CD8-positive, alpha-beta memory T cell (primary cell): ENCODE results near the gene TM4SF18. TPM values are rescaled to one million over a fixed set of nuclear protein-coding genes. Genes with fewer than 3 reads are reported as not detected.
A peak's percentile ranks its signal among the peaks of the same experiment; 100 is the strongest.
"Not testable (repeated sequence)": the region's sequence is repeated elsewhere in the genome, so short reads cannot be mapped to it uniquely, and the experiment has no call there.

ENCODE experiments used
- CTCF ChIA-PET: fragments of 350-600 bp; sonication (Branson Sonifier 250); formaldehyde crosslinking; loops from one replicate; lab custom pipeline; 2021; ENCODE audit warnings: antibody characterized with exemption; lab: Charles Lee
- POLR2A ChIA-PET: fragments of 350-600 bp; sonication (Branson Sonifier 250); formaldehyde crosslinking; loops from one replicate; lab custom pipeline; 2021; ENCODE audit warnings: antibody characterized with exemption; lab: Charles Lee
- DNase-seq, 5 donors: peaks; one replicate each; pipeline versions ENCODE4 v3.0.0 to v3.0.0-alpha.2; 2020 to 2022; ENCODE audit warnings: mixed read lengths in 1 of 5
- H3K27ac ChIP-seq: one replicate; pipeline ENCODE4 v1.7.0; 2013; ENCODE audit warnings: low read depth, mild to moderate bottlenecking, low read length, moderate library complexity
- H3K27me3 ChIP-seq: 2 replicates; pipeline ENCODE4 v1.7.0; 2013; ENCODE audit warnings: low read length, mild to moderate bottlenecking; ENCODE audit not compliant: insufficient read depth, poor library complexity, severe bottlenecking
- H3K36me3 ChIP-seq: 2 replicates; pipeline ENCODE4 v1.7.0; 2013; ENCODE audit warnings: mild to moderate bottlenecking, low read length, moderate library complexity; ENCODE audit not compliant: insufficient read depth
- H3K4me1 ChIP-seq: 2 replicates; pipeline ENCODE4 v1.7.0; 2013; ENCODE audit warnings: mild to moderate bottlenecking, low read length, moderate library complexity; ENCODE audit not compliant: insufficient read depth
- H3K4me3 ChIP-seq: 2 replicates; pipeline ENCODE4 v1.7.0; 2013; ENCODE audit warnings: mild to moderate bottlenecking, low read length
- H3K9me3 ChIP-seq: 2 replicates; pipeline ENCODE4 v1.7.0; 2013; ENCODE audit warnings: mild to moderate bottlenecking, low read length
- H3K27ac Mint-ChIP-seq, 8 donors: one replicate each; pipeline ENCODE4 v1.8.0; 2020 to 2021; ENCODE audit warnings: mixed read lengths in 8 of 8, mild to moderate bottlenecking in 6 of 8, inconsistent platforms in 3 of 8, moderate library complexity in 3 of 8
- H3K27me3 Mint-ChIP-seq, 2 donors: one replicate each; pipeline ENCODE4 v1.8.0; 2020 to 2021; ENCODE audit warnings: mixed read lengths in 2 of 2, mild to moderate bottlenecking in 1 of 2, moderate library complexity in 1 of 2
- H3K36me3 Mint-ChIP-seq, 3 donors: one replicate each; pipeline ENCODE4 v1.8.0; 2020 to 2021; ENCODE audit warnings: mixed read lengths in 3 of 3, inconsistent platforms in 1 of 3, mild to moderate bottlenecking in 1 of 3
- H3K4me1 Mint-ChIP-seq, 3 donors: one replicate each; pipeline ENCODE4 v1.8.0; 2020 to 2021; ENCODE audit warnings: mixed read lengths in 3 of 3, inconsistent platforms in 1 of 3, mild to moderate bottlenecking in 1 of 3
- H3K4me3 Mint-ChIP-seq, 7 donors: one replicate each; pipeline ENCODE4 v1.8.0; 2020 to 2021; ENCODE audit warnings: mixed read lengths in 7 of 7, mild to moderate bottlenecking in 6 of 7, moderate library complexity in 4 of 7, inconsistent platforms in 2 of 7
- H3K9me3 Mint-ChIP-seq, 5 donors: one replicate each; pipeline ENCODE4 v1.8.0; 2020 to 2022; ENCODE audit warnings: mixed read lengths in 5 of 5, mild to moderate bottlenecking in 3 of 5, moderate library complexity in 2 of 5, inconsistent platforms in 1 of 5
- polyA plus RNA-seq: library from polyadenylated mRNA; unstranded; fragments of 300-500 nt; fragmentation: Illumina TruSeq; gene quantifications from one replicate; pipeline ENCODE4 v1.2.3, GENCODE V29; 2021
- total RNA-seq, 2 experiments: library from RNA; stranded (reverse); gene quantifications; one replicate each; pipeline ENCODE4 v1.2.3, GENCODE V29; 2021

Gene TM4SF18
- total RNA-seq: not detected
- not detected for polyA plus RNA-seq

- H3K4me3 ChIP-seq: no peak within 1 kb of the TSS
- no peaks in the 10 kb centered on the region for H3K4me1 ChIP-seq
- no peak within 1 kb of the TSS for H3K27ac ChIP-seq
- H3K27me3 ChIP-seq: no peaks in the 10 kb centered on the region
- CTCF ChIA-PET: interaction anchor here (1.0 kb wide), 1 partner anchor 9 kb away, joined by 3 read pairs; no protein-coding TSS in a partner anchor
- H3K9me3 Mint-ChIP-seq: peaks cover 0 to 2% (median 0%) of the 10 kb centered on the region in 5 donors
- POLR2A ChIA-PET: no interaction called here
- H3K36me3 Mint-ChIP-seq: no peaks in the 10 kb centered on the region
- H3K4me3 Mint-ChIP-seq: no peak within 1 kb of the TSS
- H3K9me3 ChIP-seq: no peaks in the 10 kb centered on the region
- DNase-seq: no peak
- no peak within 1 kb of the TSS for H3K27ac Mint-ChIP-seq
- H3K4me1 Mint-ChIP-seq: no peaks in the 10 kb centered on the region
- H3K36me3 ChIP-seq: no peaks in the 10 kb centered on the region
- peaks cover 2 to 10% of the 10 kb centered on the region in 2 donors for H3K27me3 Mint-ChIP-seq
Observed at GRCh38 chr3:149333176-149333859, at the start of gene TM4SF18. Gene TM4SF18 (minus strand): TSS chr3:149333636. CDS start chr3:149333382, 254 bp downstream.

- Histone ChIP-seq H3K4me1 (no peaks in the 10 kb centered on the region), H3K27ac (no peak overlapping the region), H3K27me3 (no peaks in the 10 kb centered on the region), H3K9me3 (no peaks in the 10 kb centered on the region), H3K4me3 (no peak overlapping the region), H3K36me3 (no peaks in the 10 kb centered on the region)
- no peak for DNase-seq
- ChIA-PET CTCF (no interaction called here), POLR2A (no interaction called here)
- H3K36me3 Mint-ChIP-seq: no peaks in the 10 kb centered on the region
- H3K9me3 Mint-ChIP-seq: peaks cover 0 to 1% (median 0%) of the 10 kb centered on the region in 5 donors
- H3K27ac Mint-ChIP-seq: no peak overlapping the region
- H3K4me1 Mint-ChIP-seq: no peaks in the 10 kb centered on the region
- H3K4me3 Mint-ChIP-seq: no peak overlapping the region
- H3K27me3 Mint-ChIP-seq: peaks cover 7 to 12% of the 10 kb centered on the region in 2 donors
Observed at GRCh38 chr3:149382518-149382917, 49.1 kb upstream of the TM4SF18 start.

DNA sequence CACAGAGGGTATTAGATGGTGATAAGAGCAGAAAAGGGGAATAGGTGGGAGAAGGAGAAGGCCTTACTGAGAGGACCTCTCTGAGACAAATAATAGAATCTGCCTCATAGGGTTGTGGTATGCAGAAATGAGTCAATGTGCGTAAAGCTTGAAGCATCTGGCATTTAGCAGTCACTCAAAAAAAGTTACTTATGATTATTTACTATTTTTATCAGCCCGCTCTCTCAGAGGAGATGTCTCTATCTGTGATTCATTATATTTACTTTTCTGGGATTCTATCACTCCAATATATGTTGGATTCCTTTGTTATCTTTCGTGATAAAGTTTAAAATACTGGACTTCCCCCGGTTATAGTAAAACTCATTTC is 48.6 kb upstream of the TM4SF18 start:
- Mint-ChIP-seq H3K4me3 (no peak overlapping the region), H3K4me1 (peaks cover 0 to 1% (median 0%) of the 10 kb centered on the region in 3 donors), H3K27me3 (peaks cover 7 to 14% of the 10 kb centered on the region in 2 donors), H3K27ac (no peak overlapping the region), H3K36me3 (no peaks in the 10 kb centered on the region), H3K9me3 (peaks cover 0 to 1% (median 0%) of the 10 kb centered on the region in 5 donors)
- Histone ChIP-seq H3K36me3 (no peaks in the 10 kb centered on the region), H3K27ac (no peak overlapping the region), H3K27me3 (no peaks in the 10 kb centered on the region), H3K9me3 (no peaks in the 10 kb centered on the region), H3K4me3 (no peak overlapping the region), H3K4me1 (no peaks in the 10 kb centered on the region)
- no peak for DNase-seq
- POLR2A ChIA-PET: no interaction called here
- CTCF ChIA-PET: no interaction called here

DNA sequence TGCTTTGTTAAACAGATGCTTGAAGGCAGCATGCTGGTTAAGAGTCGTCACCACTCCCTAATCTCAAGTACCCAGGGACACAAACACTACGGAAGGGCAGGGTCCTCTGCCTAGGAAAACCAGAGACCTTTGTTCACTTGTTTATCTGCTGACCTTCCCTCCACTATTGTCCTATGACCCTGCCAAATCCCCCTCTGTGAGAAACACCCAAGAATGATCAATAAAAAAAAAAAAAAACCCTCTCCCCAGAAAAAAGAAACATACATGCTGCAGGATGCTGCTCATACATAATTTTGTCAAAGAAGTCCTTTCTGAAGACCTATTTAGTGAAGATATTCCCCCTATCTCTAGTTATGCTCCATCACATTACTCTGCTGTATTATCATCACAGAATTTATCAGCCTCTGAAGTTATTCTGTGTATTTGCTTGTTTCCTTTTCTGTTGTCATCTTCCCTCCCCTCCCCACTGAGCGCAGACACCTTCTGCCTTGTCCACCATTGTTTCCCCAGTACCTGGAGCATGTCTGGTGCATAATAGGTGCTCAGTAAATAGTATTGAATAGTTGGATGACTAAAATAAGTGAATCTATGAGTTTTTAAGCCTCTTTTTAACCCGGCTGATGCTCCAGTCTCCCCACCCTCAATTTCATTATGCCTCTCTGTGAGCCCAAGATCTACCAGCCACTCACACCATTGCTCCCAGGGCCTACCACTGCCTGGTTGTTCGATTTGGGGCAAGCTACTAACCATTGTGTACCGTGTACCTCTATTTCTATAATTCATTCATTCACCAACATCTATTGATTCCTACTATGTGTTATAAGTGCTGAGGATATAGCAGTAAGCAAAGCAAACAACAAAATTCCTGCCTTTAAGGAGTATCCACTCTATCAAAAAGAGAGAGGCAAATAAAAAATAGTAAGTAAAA is 48.0 kb upstream of the TM4SF18 start:
- Mint-ChIP-seq H3K9me3 (peaks cover 0 to 1% (median 0%) of the 10 kb centered on the region in 5 donors), H3K36me3 (no peaks in the 10 kb centered on the region), H3K27ac (no peak overlapping the region), H3K4me3 (no peak overlapping the region), H3K4me1 (peaks cover 0 to 1% (median 0%) of the 10 kb centered on the region in 3 donors), H3K27me3 (peaks cover 4 to 19% of the 10 kb centered on the region in 2 donors)
- Histone ChIP-seq H3K27me3 (no peaks in the 10 kb centered on the region), H3K9me3 (no peaks in the 10 kb centered on the region), H3K4me3 (no peak overlapping the region), H3K4me1 (no peaks in the 10 kb centered on the region), H3K36me3 (no peaks in the 10 kb centered on the region), H3K27ac (no peak overlapping the region)
- ChIA-PET POLR2A (no interaction called here), CTCF (no interaction called here)
- no peak for DNase-seq

DNA sequence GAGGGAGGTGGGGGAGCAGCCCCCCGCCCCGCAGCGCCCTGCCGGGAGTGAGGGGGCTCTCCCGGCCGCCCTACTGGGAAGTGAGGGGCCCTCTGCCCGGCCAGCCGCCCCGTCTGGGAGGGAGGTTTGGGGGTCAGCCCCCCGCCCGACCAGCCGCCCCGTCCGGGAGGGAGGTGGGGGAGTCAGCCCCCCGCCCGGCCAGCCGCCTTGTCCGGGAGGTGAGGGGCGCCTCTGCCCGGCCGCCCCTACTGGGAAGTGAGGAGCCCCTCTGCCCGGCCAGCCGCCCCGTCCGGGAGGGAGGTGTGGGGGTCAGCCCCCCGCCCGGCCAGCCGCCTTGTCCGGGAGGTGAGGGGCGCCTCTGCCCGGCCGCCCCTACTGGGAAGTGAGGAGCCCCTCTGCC is 46.8 kb upstream of the TM4SF18 start:
- H3K27ac Mint-ChIP-seq, H3K27me3 ChIP-seq, H3K27ac ChIP-seq, CTCF ChIA-PET, H3K4me1 Mint-ChIP-seq, H3K36me3 ChIP-seq, DNase-seq, H3K4me3 ChIP-seq, H3K4me1 ChIP-seq, H3K9me3 Mint-ChIP-seq, H3K36me3 Mint-ChIP-seq, H3K9me3 ChIP-seq, POLR2A ChIA-PET, H3K4me3 Mint-ChIP-seq: not testable (repeated sequence)
- peaks cover 4 to 26% of the 10 kb centered on the region in 2 donors for H3K27me3 Mint-ChIP-seq

GRCh38 chr3:149378478-149379309 is 45.3 kb upstream of the TM4SF18 start:
- Histone ChIP-seq H3K4me3 (no peak overlapping the region), H3K4me1 (no peaks in the 10 kb centered on the region), H3K9me3 (no peaks in the 10 kb centered on the region), H3K27ac (no peak overlapping the region), H3K27me3 (no peaks in the 10 kb centered on the region), H3K36me3 (no peaks in the 10 kb centered on the region)
- Mint-ChIP-seq H3K4me1 (peaks cover 0 to 1% (median 0%) of the 10 kb centered on the region in 3 donors), H3K9me3 (peaks cover 0 to 1% (median 0%) of the 10 kb centered on the region in 5 donors), H3K4me3 (no peak overlapping the region), H3K27me3 (peaks cover 4 to 26% of the 10 kb centered on the region in 2 donors), H3K27ac (no peak overlapping the region), H3K36me3 (no peaks in the 10 kb centered on the region)
- ChIA-PET CTCF (no interaction called here), POLR2A (no interaction called here)
- DNase-seq: no peak

GRCh38 chr3:149377408-149378364 is 44.2 kb upstream of the TM4SF18 start, which contains the start of gene TM4SF1:
Gene TM4SF1 (minus strand): TSS chr3:149377649. CDS start chr3:149377547, 102 bp downstream.
- DNase-seq: no peak
- peaks cover 4 to 27% of the 10 kb centered on the region in 2 donors for H3K27me3 Mint-ChIP-seq
- H3K27ac Mint-ChIP-seq: no peak within 1 kb of the TSS
- CTCF ChIA-PET: no interaction called here
- POLR2A ChIA-PET: no interaction called here
- no peaks in the 10 kb centered on the region for H3K9me3 ChIP-seq
- no peak within 1 kb of the TSS for H3K4me3 ChIP-seq
- H3K4me1 ChIP-seq: no peaks in the 10 kb centered on the region
- peak within 1 kb of the TSS in 1 of 7 donors; percentile 4 for H3K4me3 Mint-ChIP-seq
- no peaks in the 10 kb centered on the region for H3K27me3 ChIP-seq
- peaks cover 0 to 1% (median 0%) of the 10 kb centered on the region in 5 donors for H3K9me3 Mint-ChIP-seq
- H3K36me3 Mint-ChIP-seq: no peaks in the 10 kb centered on the region
- H3K36me3 ChIP-seq: no peaks in the 10 kb centered on the region
- H3K4me1 Mint-ChIP-seq: peaks cover 0 to 1% (median 0%) of the 10 kb centered on the region in 3 donors
- no peak within 1 kb of the TSS for H3K27ac ChIP-seq
